Prostate gland (tissue), 2 donors: Measurements from ENCODE around the gene TMEM178B.

ENCODE experiments used
- POLR2AphosphoS5 ChIP-seq: sonication (generic); formaldehyde crosslinking; IDR thresholded peaks from one replicate; pipeline ENCODE4 v1.6.1; 2017; ENCODE audit warnings: antibody characterized with exemption
- TF ChIP-seq, protein P1 (sequence below), 4 experiments: fragments of 200-600 bp in 2 of 4; fragments of 450-650 bp in 2 of 4; sonication (generic) in 2 of 4; IDR thresholded peaks; 1 replicate in 3 of 4; 2 replicates in 1 of 4; pipeline ENCODE4 v1.5.1; 2016 to 2019; ENCODE audit warnings: antibody characterized with exemption in 4 of 4, mild to moderate bottlenecking in 2 of 4, moderate library complexity in 2 of 4

GRCh38 chr7:141119187-141119586 lies 45.3 kb downstream of the TMEM178B start:
- TF ChIP-seq, protein P1, sequence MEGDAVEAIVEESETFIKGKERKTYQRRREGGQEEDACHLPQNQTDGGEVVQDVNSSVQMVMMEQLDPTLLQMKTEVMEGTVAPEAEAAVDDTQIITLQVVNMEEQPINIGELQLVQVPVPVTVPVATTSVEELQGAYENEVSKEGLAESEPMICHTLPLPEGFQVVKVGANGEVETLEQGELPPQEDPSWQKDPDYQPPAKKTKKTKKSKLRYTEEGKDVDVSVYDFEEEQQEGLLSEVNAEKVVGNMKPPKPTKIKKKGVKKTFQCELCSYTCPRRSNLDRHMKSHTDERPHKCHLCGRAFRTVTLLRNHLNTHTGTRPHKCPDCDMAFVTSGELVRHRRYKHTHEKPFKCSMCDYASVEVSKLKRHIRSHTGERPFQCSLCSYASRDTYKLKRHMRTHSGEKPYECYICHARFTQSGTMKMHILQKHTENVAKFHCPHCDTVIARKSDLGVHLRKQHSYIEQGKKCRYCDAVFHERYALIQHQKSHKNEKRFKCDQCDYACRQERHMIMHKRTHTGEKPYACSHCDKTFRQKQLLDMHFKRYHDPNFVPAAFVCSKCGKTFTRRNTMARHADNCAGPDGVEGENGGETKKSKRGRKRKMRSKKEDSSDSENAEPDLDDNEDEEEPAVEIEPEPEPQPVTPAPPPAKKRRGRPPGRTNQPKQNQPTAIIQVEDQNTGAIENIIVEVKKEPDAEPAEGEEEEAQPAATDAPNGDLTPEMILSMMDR (IDR thresholded peaks at IDR 0.05): no peak
- no peak for TF ChIP-seq POLR2AphosphoS5
